Uterus (tissue), 2 donors: ENCODE results near the gene ADARB2.

Experiments
- POLR2A ChIP-seq, 2 donors: fragments of 450-650 bp; IDR thresholded peaks; one replicate each; pipeline ENCODE4 v1.6.1; 2016; ENCODE audit warnings: antibody characterized with exemption in 2 of 2, mild to moderate bottlenecking in 1 of 2, moderate library complexity in 1 of 2
- TF ChIP-seq, protein P1 (sequence below), 4 experiments: fragments of 200-600 bp in 2 of 4; fragments of 450-650 bp in 2 of 4; sonication (generic) in 2 of 4; IDR thresholded peaks; one replicate each; pipeline ENCODE4 v1.5.1; 2016 to 2019; ENCODE audit warnings: antibody characterized with exemption in 4 of 4, mild to moderate bottlenecking in 2 of 4, moderate library complexity in 1 of 4

- TF ChIP-seq, protein P1, sequence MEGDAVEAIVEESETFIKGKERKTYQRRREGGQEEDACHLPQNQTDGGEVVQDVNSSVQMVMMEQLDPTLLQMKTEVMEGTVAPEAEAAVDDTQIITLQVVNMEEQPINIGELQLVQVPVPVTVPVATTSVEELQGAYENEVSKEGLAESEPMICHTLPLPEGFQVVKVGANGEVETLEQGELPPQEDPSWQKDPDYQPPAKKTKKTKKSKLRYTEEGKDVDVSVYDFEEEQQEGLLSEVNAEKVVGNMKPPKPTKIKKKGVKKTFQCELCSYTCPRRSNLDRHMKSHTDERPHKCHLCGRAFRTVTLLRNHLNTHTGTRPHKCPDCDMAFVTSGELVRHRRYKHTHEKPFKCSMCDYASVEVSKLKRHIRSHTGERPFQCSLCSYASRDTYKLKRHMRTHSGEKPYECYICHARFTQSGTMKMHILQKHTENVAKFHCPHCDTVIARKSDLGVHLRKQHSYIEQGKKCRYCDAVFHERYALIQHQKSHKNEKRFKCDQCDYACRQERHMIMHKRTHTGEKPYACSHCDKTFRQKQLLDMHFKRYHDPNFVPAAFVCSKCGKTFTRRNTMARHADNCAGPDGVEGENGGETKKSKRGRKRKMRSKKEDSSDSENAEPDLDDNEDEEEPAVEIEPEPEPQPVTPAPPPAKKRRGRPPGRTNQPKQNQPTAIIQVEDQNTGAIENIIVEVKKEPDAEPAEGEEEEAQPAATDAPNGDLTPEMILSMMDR (IDR thresholded peaks at IDR 0.05), result no peak
- TF ChIP-seq POLR2A (IDR thresholded peaks at IDR 0.05), result no peak
Observed at GRCh38 chr10:1128115-1128514, 609.2 kb downstream of the ADARB2 start.
